HEK293T (cell line): ENCODE data around the gene XIST.
"Not testable (repeated sequence)": the region's sequence is repeated elsewhere in the genome, so short reads cannot be mapped to it uniquely, and the experiment has no call there.

Experiments
- CTCF ChIA-PET: fragments of 350-600 bp; formaldehyde crosslinking; extraction: SDS; loops from one replicate; lab custom pipeline; 2021; ENCODE audit warnings: antibody characterized with exemption, inconsistent platforms; lab: Yijun Ruan, JAX
- POLR2A ChIA-PET: fragments of 350-600 bp; formaldehyde crosslinking; extraction: SDS; loops from one replicate; lab custom pipeline; 2020; ENCODE audit warnings: antibody characterized with exemption, inconsistent platforms; lab: Yijun Ruan, JAX
- DNase-seq: peaks from one replicate; pipeline ENCODE4 v3.0.0; 2012; ENCODE audit warnings: mixed read lengths; ENCODE audit errors: extremely low spot score
- CTBP1 ChIP-seq: fragments of 450-650 bp; IDR thresholded peaks from 2 replicates; pipeline ENCODE4 v1.6.1; 2016; ENCODE audit warnings: borderline replicate concordance
- ELF4 ChIP-seq: fragments of 450-650 bp; IDR thresholded peaks from 2 replicates; pipeline ENCODE4 v1.6.1; 2017; ENCODE audit warnings: antibody characterized with exemption
- FOXA1 ChIP-seq: fragments of 450-650 bp; IDR thresholded peaks from 2 replicates; pipeline ENCODE4 v1.6.1; 2016; ENCODE audit warnings: mild to moderate bottlenecking
- FOXK2 ChIP-seq: fragments of 450-650 bp; IDR thresholded peaks from 2 replicates; pipeline ENCODE4 v1.6.1; 2016; ENCODE audit warnings: mild to moderate bottlenecking
- FOXM1 ChIP-seq: fragments of 450-650 bp; IDR thresholded peaks from 2 replicates; pipeline ENCODE4 v1.6.1; 2017; ENCODE audit warnings: mild to moderate bottlenecking, borderline replicate concordance
- HDGF ChIP-seq: fragments of 450-650 bp; IDR thresholded peaks from 2 replicates; pipeline ENCODE4 v1.6.1; 2017; ENCODE audit warnings: antibody characterized with exemption, borderline replicate concordance
- LEF1 ChIP-seq: fragments of 450-650 bp; IDR thresholded peaks from 2 replicates; pipeline ENCODE4 v1.6.1; 2017; ENCODE audit warnings: mild to moderate bottlenecking, borderline replicate concordance
- NFRKB ChIP-seq: fragments of 450-650 bp; IDR thresholded peaks from 2 replicates; pipeline ENCODE4 v1.6.1; 2016; ENCODE audit warnings: mild to moderate bottlenecking, moderate library complexity
- SP1 ChIP-seq: fragments of 450-650 bp; IDR thresholded peaks from 2 replicates; pipeline ENCODE4 v1.6.1; 2017
- SUZ12 ChIP-seq: fragments of 450-650 bp; IDR thresholded peaks from 2 replicates; pipeline ENCODE4 v1.6.1; 2016; ENCODE audit warnings: mild to moderate bottlenecking
- TARDBP ChIP-seq: fragments of 450-650 bp; IDR thresholded peaks from 2 replicates; pipeline ENCODE4 v1.6.1; 2016
- ZNF384 ChIP-seq: fragments of 450-650 bp; IDR thresholded peaks from 2 replicates; pipeline ENCODE4 v1.6.1; 2016
- TF ChIP-seq, protein P1 (sequence below): fragments of 450-650 bp; IDR thresholded peaks from 2 replicates; pipeline ENCODE4 v1.6.1; 2016

Gene XIST

DNA sequence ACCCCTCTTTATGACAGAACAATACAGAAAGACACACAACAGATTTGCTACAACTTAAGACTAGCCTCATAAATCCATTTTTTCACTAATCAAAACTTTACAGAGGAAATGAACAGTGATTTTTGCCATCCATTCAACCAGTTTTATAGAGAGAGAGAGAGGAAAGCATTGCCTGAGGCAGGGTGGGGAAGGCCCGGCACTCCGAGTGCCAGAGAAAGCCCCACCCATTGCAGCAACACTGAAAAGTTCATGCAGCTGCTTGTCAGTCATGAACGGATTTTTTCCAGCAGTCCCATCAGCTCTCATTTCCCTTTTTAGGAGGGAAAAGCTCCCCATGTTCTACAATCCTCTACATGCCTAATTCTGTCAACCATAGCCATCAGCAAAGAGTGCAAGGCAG is 52.6 kb downstream of the XIST start:
- DNase-seq: no peak
- CTCF ChIA-PET: no interaction called here
- no peak for TF ChIP-seq SUZ12
- no peak for TF ChIP-seq TARDBP
- TF ChIP-seq FOXM1: no peak
- TF ChIP-seq ZNF384: no peak
- TF ChIP-seq ELF4: no peak
- POLR2A ChIA-PET: no interaction called here

DNA sequence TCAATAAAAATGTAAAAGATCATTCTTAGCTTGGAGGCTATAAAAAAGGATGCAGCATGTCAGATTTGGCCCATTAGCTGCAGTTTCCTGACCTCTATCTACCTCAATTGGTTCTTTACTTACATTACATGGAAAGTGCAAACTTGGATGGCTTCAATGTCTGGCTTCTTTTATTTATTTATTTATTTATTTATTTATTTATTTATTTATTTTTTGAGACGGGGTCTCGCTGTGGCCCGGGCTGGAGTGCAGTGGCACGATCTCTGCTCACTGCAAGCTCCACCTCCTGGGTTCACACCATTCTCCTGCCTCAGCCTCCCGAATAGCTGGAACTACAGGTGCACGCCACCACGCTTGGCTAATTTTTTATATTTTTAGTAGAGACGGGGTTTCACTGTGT is 60.0 kb downstream of the XIST start:
- DNase-seq, POLR2A ChIA-PET, CTCF ChIA-PET: not testable (repeated sequence)

- CTCF ChIA-PET: no interaction called here
- POLR2A ChIA-PET: no interaction called here
- TF ChIP-seq NFRKB (no peak), ZNF384 (no peak), FOXM1 (no peak), HDGF (no peak), ELF4 (no peak), LEF1 (no peak), FOXK2 (no peak), SUZ12 (no peak), FOXA1 (no peak), SP1 (no peak), CTBP1 (no peak)
- TF ChIP-seq, protein P1, sequence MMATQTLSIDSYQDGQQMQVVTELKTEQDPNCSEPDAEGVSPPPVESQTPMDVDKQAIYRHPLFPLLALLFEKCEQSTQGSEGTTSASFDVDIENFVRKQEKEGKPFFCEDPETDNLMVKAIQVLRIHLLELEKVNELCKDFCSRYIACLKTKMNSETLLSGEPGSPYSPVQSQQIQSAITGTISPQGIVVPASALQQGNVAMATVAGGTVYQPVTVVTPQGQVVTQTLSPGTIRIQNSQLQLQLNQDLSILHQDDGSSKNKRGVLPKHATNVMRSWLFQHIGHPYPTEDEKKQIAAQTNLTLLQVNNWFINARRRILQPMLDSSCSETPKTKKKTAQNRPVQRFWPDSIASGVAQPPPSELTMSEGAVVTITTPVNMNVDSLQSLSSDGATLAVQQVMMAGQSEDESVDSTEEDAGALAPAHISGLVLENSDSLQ: no peak
- no peak for DNase-seq
These were observed 67.0 kb downstream of the XIST start for GRCh38 chrX:73785493-73785892.
